HEK293 (cell line): Measurements from ENCODE around the gene SUDS3.

Experiments used
- CTCF ChIA-PET: fragments of 350-600 bp; formaldehyde crosslinking; extraction: SDS; loops from one replicate; lab custom pipeline; 2021; ENCODE audit warnings: antibody characterized with exemption; lab: Yijun Ruan, JAX
- POLR2A ChIA-PET: fragments of 300-600 bp; formaldehyde crosslinking; extraction: SDS; loops from one replicate; lab custom pipeline; 2020; ENCODE audit warnings: antibody characterized with exemption, inconsistent platforms; lab: Yijun Ruan, JAX
- H3K27ac ChIP-seq: fragments of 200-500 bp; sonication (Bioruptor generic); 2 replicates; pipeline ENCODE4 v1.5.1; 2014; ENCODE audit warnings: low read depth, low read length, control low read depth, inconsistent platforms; ENCODE audit errors: extremely low read depth
- H3K36me3 ChIP-seq, 2 experiments: fragments of 200-500 bp in 1 of 2; sonication (Bioruptor generic) in 1 of 2; 1 replicate in 1 of 2; 2 replicates in 1 of 2; pipeline ENCODE4 v1.5.1; 2014 to 2017; ENCODE audit warnings: inconsistent platforms in 2 of 2, low read length in 2 of 2; ENCODE audit not compliant: control insufficient read depth in 2 of 2, insufficient read depth in 1 of 2
- H3K4me1 ChIP-seq: fragments of 200-500 bp; sonication (Bioruptor generic); 2 replicates; pipeline ENCODE4 v1.5.1; 2014; ENCODE audit warnings: mild to moderate bottlenecking, low read length, inconsistent platforms; ENCODE audit not compliant: control insufficient read depth, insufficient read depth
- H3K4me3 ChIP-seq: 2 replicates; pipeline ENCODE4 v1.5.1; 2011; ENCODE audit warnings: low read depth, mild to moderate bottlenecking, control low read depth, low read length, moderate library complexity
- H3K9me3 ChIP-seq: fragments of 200-500 bp; sonication (Bioruptor generic); 2 replicates; pipeline ENCODE4 v1.5.1; 2014; ENCODE audit warnings: low read depth, low read length, inconsistent platforms; ENCODE audit not compliant: control insufficient read depth, insufficient read depth
- GLIS2 ChIP-seq: fragments of 450-650 bp; formaldehyde crosslinking; IDR thresholded peaks from 2 replicates; pipeline ENCODE4 v1.5.1; 2016; ENCODE audit warnings: missing biosample characterization, missing genetic modification characterization
- MEIS1 ChIP-seq: sonication (generic); formaldehyde crosslinking; IDR thresholded peaks from 2 replicates; pipeline ENCODE4 v1.8.1; 2022; ENCODE audit warnings: missing genetic modification reagents, mild to moderate bottlenecking, borderline replicate concordance
- MZF1 ChIP-seq: fragments of 450-650 bp; formaldehyde crosslinking; IDR thresholded peaks from 2 replicates; pipeline ENCODE4 v1.5.1; 2017; ENCODE audit warnings: missing biosample characterization, missing genetic modification characterization, borderline replicate concordance
- PBX3 ChIP-seq: sonication (generic); formaldehyde crosslinking; IDR thresholded peaks from 2 replicates; pipeline ENCODE4 v1.8.1; 2022; ENCODE audit warnings: mild to moderate bottlenecking, moderate library complexity, missing genetic modification reagents
- PRDM1 ChIP-seq: fragments of 450-650 bp; formaldehyde crosslinking; IDR thresholded peaks from 2 replicates; pipeline ENCODE4; 2016; ENCODE audit warnings: missing biosample characterization, missing genetic modification characterization
- PRDM4 ChIP-seq: fragments of 450-650 bp; formaldehyde crosslinking; IDR thresholded peaks from 2 replicates; pipeline ENCODE4 v1.5.1; 2017; ENCODE audit warnings: missing biosample characterization, missing genetic modification characterization
- SALL2 ChIP-seq: fragments of 450-650 bp; formaldehyde crosslinking; IDR thresholded peaks from 2 replicates; pipeline ENCODE4 v1.5.0; 2017; ENCODE audit warnings: missing biosample characterization, mild to moderate bottlenecking, missing genetic modification characterization, borderline replicate concordance
- ZBTB20 ChIP-seq: fragments of 450-650 bp; formaldehyde crosslinking; IDR thresholded peaks from 2 replicates; pipeline ENCODE4 v1.5.1; 2016; ENCODE audit warnings: missing biosample characterization, missing genetic modification characterization
- ZBTB48 ChIP-seq: fragments of 450-650 bp; formaldehyde crosslinking; IDR thresholded peaks from 2 replicates; pipeline ENCODE4 v1.5.1; 2016; ENCODE audit warnings: missing biosample characterization, missing genetic modification characterization
- ZNF112 ChIP-seq: fragments of 450-650 bp; formaldehyde crosslinking; IDR thresholded peaks from 2 replicates; pipeline ENCODE4 v1.5.0; 2017; ENCODE audit warnings: missing biosample characterization, missing genetic modification characterization
- ZNF280C ChIP-seq: fragments of 450-650 bp; formaldehyde crosslinking; IDR thresholded peaks from 2 replicates; pipeline ENCODE4 v1.5.1; 2016; ENCODE audit warnings: missing biosample characterization, missing genetic modification characterization
- ZNF404 ChIP-seq: fragments of 450-650 bp; formaldehyde crosslinking; IDR thresholded peaks from 2 replicates; pipeline ENCODE4 v1.5.1; 2017; ENCODE audit warnings: missing biosample characterization, missing genetic modification characterization
- ZNF488 ChIP-seq: fragments of 450-650 bp; formaldehyde crosslinking; IDR thresholded peaks from 2 replicates; pipeline ENCODE4 v1.5.1; 2016; ENCODE audit warnings: missing biosample characterization, missing genetic modification characterization
- ZNF510 ChIP-seq: fragments of 450-650 bp; formaldehyde crosslinking; IDR thresholded peaks from 2 replicates; pipeline ENCODE4 v1.5.1; 2018; ENCODE audit warnings: mild to moderate bottlenecking, missing genetic modification characterization, missing biosample characterization; ENCODE audit not compliant: insufficient replicate concordance
- ZNF558 ChIP-seq: fragments of 450-650 bp; formaldehyde crosslinking; IDR thresholded peaks from 2 replicates; pipeline ENCODE4 v1.5.1; 2016; ENCODE audit warnings: missing biosample characterization, missing genetic modification characterization
- ZNF561 ChIP-seq: fragments of 450-650 bp; IDR thresholded peaks from 2 replicates; pipeline ENCODE4 v1.5.1; 2018; ENCODE audit warnings: missing biosample characterization, missing genetic modification characterization, borderline replicate concordance
- ZNF776 ChIP-seq: fragments of 450-650 bp; formaldehyde crosslinking; IDR thresholded peaks from 2 replicates; pipeline ENCODE4 v1.5.0; 2017; ENCODE audit warnings: missing biosample characterization, missing genetic modification characterization, borderline replicate concordance

The SUDS3 gene

GRCh38 chr12:118430516-118430915 lies 54.2 kb downstream of the SUDS3 start (continued):
- TF ChIP-seq PRDM4 (tag by site-specific recombination) (no peak), ZNF404 (tag by site-specific recombination) (no peak), ZNF776 (tag by site-specific recombination) (no peak), ZBTB48 (no peak)

- Histone ChIP-seq H3K27ac (no peak overlapping the region), H3K36me3 (no peaks in the 10 kb centered on the region), H3K4me3 (no peak overlapping the region), H3K4me1 (no peaks in the 10 kb centered on the region), H3K9me3 (no peaks in the 10 kb centered on the region)
- ChIA-PET CTCF (no interaction called here), POLR2A (no interaction called here)
- TF ChIP-seq ZNF558 (tag by site-specific recombination) = no peak
- TF ChIP-seq MZF1 (tag by site-specific recombination) = no peak
- TF ChIP-seq PRDM1 (tag by site-specific recombination) = no peak
- TF ChIP-seq ZNF280C (tag by site-specific recombination) = no peak
- no peak for TF ChIP-seq ZNF510
- TF ChIP-seq PBX3 = no peak
- TF ChIP-seq ZNF112 (tag by site-specific recombination) = no peak
- no peak for TF ChIP-seq ZBTB20
- TF ChIP-seq ZNF488 = no peak
- no peak for TF ChIP-seq SALL2 (tag by site-specific recombination)
- no peak for TF ChIP-seq MEIS1 (CRISPR knock-in tag)
- no peak for TF ChIP-seq ZNF561 (tag by site-specific recombination)
- no peak for TF ChIP-seq GLIS2 (tag by site-specific recombination)
Measured at GRCh38 chr12:118432812-118433545, 56.6 kb downstream of the SUDS3 start.
